ENCODE measurements around the gene DVL3.

DVL3 gene

GRCh38 chr3:184192889-184193288, 37.7 kb downstream of the DVL3 start:
- Histone ChIP-seq H3K36me3 (ENCODE audit: control insufficient read depth, low read length) (peaks cover 76% of the 10 kb centered on the region), H3K9me3 (ENCODE audit: control insufficient read depth, insufficient read depth, low read length) (no peaks in the 10 kb centered on the region), H3K4me2 (ENCODE audit: low read length) (no peak overlapping the region), H3K9me2 (replicated peaks; ENCODE audit: control insufficient read depth, low read length) (no peaks in the 10 kb centered on the region), H3K27ac (ENCODE audit: low read depth, low read length) (no peak overlapping the region), H3K4me3 (ENCODE audit: low read length) (no peak overlapping the region), H3K27me3 (ENCODE audit: control insufficient read depth, low read length) (no peaks in the 10 kb centered on the region), H3K4me1 (ENCODE audit: control insufficient read depth, low read length) (peaks cover under 1% of the 10 kb centered on the region; the same call in 1 of the 2 replicates), H4K20me1 (ENCODE audit: control insufficient read depth, insufficient read depth, low read depth, low read length) (no peaks in the 10 kb centered on the region), H3F3A (ENCODE audit: control insufficient read depth, insufficient read depth) (no peaks in the 10 kb centered on the region), H3K79me2 (ENCODE audit: control insufficient read depth, low read length) (peaks cover 18% of the 10 kb centered on the region)
- TF ChIP-seq CTCF (IDR thresholded peaks at IDR 0.05; ENCODE audit: low read depth, low read length, poor library complexity, severe bottlenecking), result no peak
- no peak for TF ChIP-seq EZH2phosphoT487 (IDR thresholded peaks at IDR 0.05; ENCODE audit: borderline replicate concordance, low read length)

GRCh38 chr3:184193991-184194539, 38.9 kb downstream of the DVL3 start:
- Histone ChIP-seq H3K36me3 (ENCODE audit: control insufficient read depth, low read length) (peaks cover 64% of the 10 kb centered on the region), H3K27me3 (ENCODE audit: control insufficient read depth, low read length) (no peaks in the 10 kb centered on the region), H4K20me1 (ENCODE audit: control insufficient read depth, insufficient read depth, low read depth, low read length) (no peaks in the 10 kb centered on the region), H3K9me3 (ENCODE audit: control insufficient read depth, insufficient read depth, low read length) (no peaks in the 10 kb centered on the region), H3K4me1 (ENCODE audit: control insufficient read depth, low read length) (no peaks in the 10 kb centered on the region), H3K79me2 (ENCODE audit: control insufficient read depth, low read length) (peaks cover 6% of the 10 kb centered on the region), H3F3A (ENCODE audit: control insufficient read depth, insufficient read depth) (no peaks in the 10 kb centered on the region), H3K27ac (ENCODE audit: low read depth, low read length) (no peak overlapping the region), H3K9me2 (replicated peaks; ENCODE audit: control insufficient read depth, low read length) (no peaks in the 10 kb centered on the region), H3K4me3 (ENCODE audit: low read length) (no peak overlapping the region), H3K4me2 (ENCODE audit: low read length) (no peak overlapping the region)
- TF ChIP-seq CTCF (IDR thresholded peaks at IDR 0.05; ENCODE audit: low read depth, low read length, poor library complexity, severe bottlenecking) (no peak), EZH2phosphoT487 (IDR thresholded peaks at IDR 0.05; ENCODE audit: borderline replicate concordance, low read length) (no peak)

GRCh38 chr3:184196536-184196935, 41.4 kb downstream of the DVL3 start:
- no peaks in the 10 kb centered on the region for H3K4me1 ChIP-seq (ENCODE audit: control insufficient read depth, low read length)
- H3K4me3 ChIP-seq (ENCODE audit: low read length), result no peak overlapping the region
- no peaks in the 10 kb centered on the region for H3K79me2 ChIP-seq (ENCODE audit: control insufficient read depth, low read length)
- H4K20me1 ChIP-seq (ENCODE audit: control insufficient read depth, insufficient read depth, low read depth, low read length), result no peaks in the 10 kb centered on the region
- H3K27ac ChIP-seq (ENCODE audit: low read depth, low read length), result no peak overlapping the region
- H3K27me3 ChIP-seq (ENCODE audit: control insufficient read depth, low read length), result no peaks in the 10 kb centered on the region
- H3K36me3 ChIP-seq (ENCODE audit: control insufficient read depth, low read length), result peaks cover 40% of the 10 kb centered on the region
- TF ChIP-seq EZH2phosphoT487 (IDR thresholded peaks at IDR 0.05; ENCODE audit: borderline replicate concordance, low read length) (no peak), CTCF (IDR thresholded peaks at IDR 0.05; ENCODE audit: low read depth, low read length, poor library complexity, severe bottlenecking) (no peak)
- no peaks in the 10 kb centered on the region for H3K9me2 ChIP-seq (replicated peaks; ENCODE audit: control insufficient read depth, low read length)
- H3F3A ChIP-seq (ENCODE audit: control insufficient read depth, insufficient read depth), result no peaks in the 10 kb centered on the region
- H3K4me2 ChIP-seq (ENCODE audit: low read length), result no peak overlapping the region
- H3K9me3 ChIP-seq (ENCODE audit: control insufficient read depth, insufficient read depth, low read length), result no peaks in the 10 kb centered on the region
